K562 (cell line): ENCODE data around the gene GAK. TPM values are rescaled to one million over a fixed set of nuclear protein-coding genes. Genes with fewer than 3 reads are reported as not detected.

Source experiments
- CBX2 ChIP-seq: fragments of 200-600 bp; sonication (generic); IDR thresholded peaks from one replicate; pipeline ENCODE4 v1.6.1; 2012; ENCODE audit warnings: mild to moderate bottlenecking, low read length, inconsistent platforms; ENCODE audit not compliant: insufficient read depth, poor library complexity, severe bottlenecking
- CEBPG ChIP-seq, 3 experiments: fragments of 200-800 bp in 1 of 3; sonication (Bioruptor generic) in 1 of 3; sonication (generic) in 1 of 3; formaldehyde crosslinking in 1 of 3; IDR thresholded peaks in 2 of 3; conservative IDR thresholded peaks in 1 of 3; 2 replicates each; pipeline versions ENCODE4 v1.6.1 to v1.8.0; 2016 to 2022; ENCODE audit warnings: missing compliant biosample characterization in 2 of 3, missing genetic modification characterization in 2 of 3, mild to moderate bottlenecking in 1 of 3, missing genetic modification reagents in 1 of 3
- DMBX1 ChIP-seq: fragments of 250-450 bp; sonication (Bioruptor Pico); IDR thresholded peaks from 2 replicates; pipeline ENCODE4 v1.8.0; 2022; ENCODE audit warnings: inconsistent platforms, mild to moderate bottlenecking, moderate library complexity, borderline replicate concordance
- E2F5 ChIP-seq: sonication (generic); formaldehyde crosslinking; IDR thresholded peaks from 2 replicates; pipeline ENCODE4 v1.8.0; 2022; ENCODE audit warnings: mild to moderate bottlenecking, missing genetic modification reagents
- ESRRB ChIP-seq: fragments of 250-450 bp; sonication (Bioruptor Pico); IDR thresholded peaks from 2 replicates; pipeline ENCODE4 v1.5.0; 2020; ENCODE audit warnings: mild to moderate bottlenecking, moderate library complexity, borderline replicate concordance
- EZH2 ChIP-seq: IDR thresholded peaks from 2 replicates; pipeline ENCODE4 v1.6.1; 2012; ENCODE audit warnings: low read depth, mild to moderate bottlenecking, inconsistent platforms, low read length, borderline replicate concordance
- KDM2B ChIP-seq: fragments of 250-450 bp; sonication (Bioruptor Pico); IDR thresholded peaks from 2 replicates; pipeline ENCODE4 v1.8.0; 2021; ENCODE audit warnings: mild to moderate bottlenecking, moderate library complexity
- PCBP1 ChIP-seq: fragments of 200-400 bp; formaldehyde crosslinking; IDR thresholded peaks from 2 replicates; pipeline ENCODE4 v1.6.1; 2018; ENCODE audit warnings: mild to moderate bottlenecking, low read depth, low read length; ENCODE audit not compliant: poor library complexity, severe bottlenecking
- PRMT5 ChIP-seq: sonication (generic); formaldehyde crosslinking; IDR thresholded peaks from 2 replicates; pipeline ENCODE4 v1.5.0; 2020; ENCODE audit warnings: missing genetic modification reagents
- RBM22 ChIP-seq: fragments of 200-400 bp; formaldehyde crosslinking; IDR thresholded peaks from 2 replicates; pipeline ENCODE4 v1.6.1; 2018; ENCODE audit warnings: low read length, low read depth; ENCODE audit not compliant: poor library complexity, severe bottlenecking
- RFX7 ChIP-seq: fragments of 250-450 bp; sonication (Bioruptor Pico); IDR thresholded peaks from 2 replicates; pipeline ENCODE4 v1.5.1; 2021; ENCODE audit warnings: mild to moderate bottlenecking
- TCFL5 ChIP-seq: fragments of 250-450 bp; sonication (Bioruptor Pico); conservative IDR thresholded peaks from 2 replicates; pipeline ENCODE4 v1.6.1; 2021; ENCODE audit warnings: mild to moderate bottlenecking, moderate library complexity, matching md5 sums
- ZBTB11 ChIP-seq, 3 experiments: fragments of 200-800 bp in 1 of 3; fragments of 250-450 bp in 1 of 3; fragments of 450-650 bp in 1 of 3; sonication (Bioruptor Pico) in 1 of 3; sonication (Bioruptor generic) in 1 of 3; formaldehyde crosslinking in 1 of 3; IDR thresholded peaks; 2 replicates each; pipeline versions ENCODE4 v1.6.1 to v1.8.0; 2016 to 2022; ENCODE audit warnings: mild to moderate bottlenecking in 2 of 3, missing genetic modification characterization in 2 of 3, missing compliant biosample characterization in 1 of 3, moderate library complexity in 1 of 3
- ZHX1 ChIP-seq: fragments of 150-350 bp; conservative IDR thresholded peaks from 2 replicates; pipeline ENCODE4 v1.6.1; 2014; ENCODE audit warnings: low read length
- ZKSCAN3 ChIP-seq: fragments of 250-450 bp; sonication (Bioruptor Pico); IDR thresholded peaks from 2 replicates; pipeline ENCODE4 v1.4.0; 2020
- ZNF133 ChIP-seq: fragments of 250-450 bp; sonication (Bioruptor Pico); IDR thresholded peaks from 2 replicates; pipeline ENCODE4 v1.4.0; 2020; ENCODE audit warnings: mild to moderate bottlenecking
- polyA plus RNA-seq, 8 experiments: library from polyadenylated mRNA; depleted of rRNA in 4 of 8; stranded (reverse) in 5 of 8; unstranded in 3 of 8; fragments of >200 nt; fragmentation: Nextera tagmentation in 2 of 8; fragmentation: Illumina TruSeq in 1 of 8; extraction: Ambion mirVana in 2 of 8; extraction: Trizol in 1 of 8; gene quantifications; 2 replicates each; pipeline versions ENCODE4 v1.2.1 to v1.2.3, GENCODE V29; 2011 to 2014; ENCODE audit warnings: inconsistent platforms in 1 of 8, missing spikeins in 1 of 8
- total RNA-seq, 7 experiments: library from RNA; depleted of rRNA in 6 of 7; stranded (reverse); fragments of >200 nt in 6 of 7; fragmentation: Illumina TruSeq in 2 of 7; extraction: Trizol in 2 of 7; gene quantifications; 2 replicates each; pipeline versions ENCODE4 v1.2.1 to v1.2.3, GENCODE V29; 2011 to 2021; ENCODE audit warnings: low replicate concordance in 1 of 7
- TF ChIP-seq, protein P1 (sequence below): fragments of 250-450 bp; sonication (Bioruptor Pico); IDR thresholded peaks from 2 replicates; pipeline ENCODE4 v1.8.0; 2022; ENCODE audit warnings: inconsistent platforms, mild to moderate bottlenecking, moderate library complexity, borderline replicate concordance

GAK gene
- total and polyA plus RNA-seq, 9 of the 15 experiments (the other 6 are each of a cell fraction or from before 2014, with no cell fraction given) = 1.3 to 102 (median 16.2) TPM

GRCh38 chr4:825063-825970, 106.8 kb downstream of the GAK start (continued):
- TF ChIP-seq ZHX1 (no peak), CEBPG (CRISPR knock-in tag; IDR thresholded peaks at IDR 0.05) (no peak), CEBPG (tag; conservative IDR thresholded peaks at IDR 0.05 in 1 of 2, IDR thresholded peaks at IDR 0.05 in 1 of 2) (no peak), RBM22 (no peak), E2F5 (CRISPR knock-in tag) (no peak), ZKSCAN3 (CRISPR knock-in tag) (no peak), EZH2 (no peak), CBX2 (no peak), RFX7 (no peak), PCBP1 (peak; percentile 85), KDM2B (no peak), ZBTB11 (CRISPR knock-in tag; IDR thresholded peaks at IDR 0.05) (no peak), TCFL5 (CRISPR knock-in tag) (no peak), ZNF133 (no peak), DMBX1 (CRISPR knock-in tag) (no peak), PRMT5 (CRISPR knock-in tag) (no peak), ESRRB (CRISPR knock-in tag) (no peak)
- TF ChIP-seq, protein P1, sequence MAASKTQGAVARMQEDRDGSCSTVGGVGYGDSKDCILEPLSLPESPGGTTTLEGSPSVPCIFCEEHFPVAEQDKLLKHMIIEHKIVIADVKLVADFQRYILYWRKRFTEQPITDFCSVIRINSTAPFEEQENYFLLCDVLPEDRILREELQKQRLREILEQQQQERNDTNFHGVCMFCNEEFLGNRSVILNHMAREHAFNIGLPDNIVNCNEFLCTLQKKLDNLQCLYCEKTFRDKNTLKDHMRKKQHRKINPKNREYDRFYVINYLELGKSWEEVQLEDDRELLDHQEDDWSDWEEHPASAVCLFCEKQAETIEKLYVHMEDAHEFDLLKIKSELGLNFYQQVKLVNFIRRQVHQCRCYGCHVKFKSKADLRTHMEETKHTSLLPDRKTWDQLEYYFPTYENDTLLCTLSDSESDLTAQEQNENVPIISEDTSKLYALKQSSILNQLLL (CRISPR knock-in tag) = no peak
